D721Med (cell line): Measurements from ENCODE around the gene ASB7.
"Not testable (repeated sequence)": the region's sequence is repeated elsewhere in the genome, so short reads cannot be mapped to it uniquely, and the experiment has no call there.

Source experiments
- DNase-seq: peaks from one replicate; pipeline ENCODE4 v3.0.0; 2011; ENCODE audit warnings: low spot score; ENCODE audit not compliant: insufficient read length
- FAIRE-seq: peaks from 2 replicates; lab custom pipeline; 2011; peaks lifted over from hg19 to GRCh38; lab: Jason Lieb, UNC
- CTCF ChIP-seq: IDR thresholded peaks from 2 replicates; pipeline ENCODE4 v1.5.1; 2012; ENCODE audit warnings: mild to moderate bottlenecking, control low read depth; ENCODE audit not compliant: insufficient read depth; ENCODE audit errors: missing control alignments

ASB7 gene

GRCh38 chr15:100588638-100589242 is 13.6 kb upstream of the ASB7 start:
- FAIRE-seq (no peak), DNase-seq (no peak)
- TF ChIP-seq CTCF, result no peak

GRCh38 chr15:100591163-100591562 is 11.2 kb upstream of the ASB7 start:
- DNase-seq, FAIRE-seq: not testable (repeated sequence)

DNA sequence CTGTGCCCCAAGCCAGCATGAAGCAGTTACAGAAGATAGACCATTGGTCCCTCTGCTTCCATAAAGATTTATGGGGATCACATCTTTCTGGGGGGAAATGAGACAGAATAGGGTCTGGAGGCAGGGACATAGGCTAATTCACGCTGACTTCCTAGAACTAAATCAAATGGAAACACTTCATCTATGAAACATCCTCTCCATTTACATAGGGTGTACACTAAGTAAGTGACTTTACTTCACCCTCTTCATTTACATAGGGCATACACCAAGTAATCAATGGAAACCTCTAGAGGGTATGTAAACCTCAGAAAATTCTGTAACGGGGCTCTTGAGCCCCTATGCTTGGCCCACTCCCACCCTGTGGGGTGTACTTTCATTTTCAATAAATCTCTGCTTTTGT is 10.6 kb upstream of the ASB7 start:
- DNase-seq (no peak), FAIRE-seq (no peak)
- no peak for TF ChIP-seq CTCF

DNA sequence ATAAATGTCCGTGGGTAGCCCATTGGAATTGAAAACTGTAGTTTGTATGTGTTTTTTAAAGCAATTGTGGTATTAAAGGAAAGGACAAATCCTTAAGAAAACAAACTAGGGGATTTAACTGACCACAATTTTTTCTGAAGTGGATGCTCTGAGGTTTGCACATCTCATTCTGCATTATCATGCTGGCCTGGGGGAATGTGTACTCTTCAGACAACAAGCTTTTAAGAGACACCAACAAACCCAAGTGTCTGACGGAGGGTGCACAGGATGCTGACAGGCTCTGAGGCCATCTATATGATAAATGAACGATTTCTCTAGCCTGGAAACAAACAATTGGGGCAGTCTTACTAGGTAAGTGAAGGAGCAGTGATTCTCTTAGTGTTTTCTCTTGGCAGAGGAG is 9.5 kb upstream of the ASB7 start:
- FAIRE-seq (no peak), DNase-seq (no peak)
- no peak for TF ChIP-seq CTCF

DNA sequence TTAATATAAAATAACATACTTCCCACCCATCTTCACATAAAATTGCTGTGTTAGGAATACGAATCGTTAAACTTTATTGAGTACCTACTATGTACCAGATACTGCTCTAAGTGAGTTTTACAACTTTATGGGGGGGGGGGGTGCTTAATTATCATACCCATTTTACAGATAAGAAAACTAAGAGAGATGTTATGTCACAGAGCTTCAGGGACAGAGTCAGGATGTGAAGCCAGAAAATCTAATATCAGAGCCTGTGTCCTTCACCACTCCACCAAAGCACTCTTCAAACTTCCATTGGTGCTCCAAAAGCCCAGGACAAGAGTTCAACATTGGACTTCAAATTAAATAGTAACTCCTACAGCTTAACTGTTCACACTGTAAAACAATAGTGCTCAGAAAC is 9.0 kb upstream of the ASB7 start:
- no peak for FAIRE-seq
- no peak for TF ChIP-seq CTCF
- DNase-seq, result no peak

DNA sequence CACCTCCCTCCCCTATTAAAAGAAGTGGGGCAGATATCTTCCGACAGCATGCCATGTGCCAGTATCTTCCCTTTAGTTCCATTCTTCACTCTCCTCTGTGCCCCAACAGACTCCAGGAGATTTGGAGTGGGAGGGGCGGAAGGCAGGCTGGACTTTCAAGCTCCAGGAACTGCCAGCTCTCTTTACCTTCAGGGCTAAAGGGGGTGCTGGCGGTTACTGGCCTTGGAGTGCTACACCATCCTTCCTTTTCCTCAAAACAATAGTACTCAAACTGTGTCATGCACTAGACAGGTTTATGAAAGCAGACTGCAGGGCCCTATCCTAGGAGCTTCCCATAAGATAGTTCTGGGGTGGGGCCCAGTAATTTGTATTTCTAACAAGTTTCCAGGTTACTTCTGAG is 6.4 kb upstream of the ASB7 start:
- no peak for FAIRE-seq
- TF ChIP-seq CTCF, result no peak

DNA sequence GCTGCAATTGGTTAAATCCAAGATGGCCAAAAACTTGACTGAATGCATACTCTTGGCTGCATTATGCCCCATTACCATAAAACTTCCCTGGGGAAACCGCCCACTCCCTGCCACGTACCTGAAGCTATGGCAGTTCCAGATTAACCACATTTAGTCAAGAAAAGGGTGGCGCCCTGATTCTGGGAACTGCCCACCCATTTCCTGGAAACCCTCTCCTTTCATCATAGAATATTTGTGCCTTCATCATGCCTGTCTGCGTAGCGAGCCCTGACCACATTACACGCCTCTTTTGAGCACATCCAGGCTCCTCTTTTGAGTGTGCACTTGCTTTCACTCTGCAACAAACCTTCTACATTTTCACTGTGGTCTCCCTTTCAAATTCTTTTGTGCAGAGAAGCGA is 5.6 kb upstream of the ASB7 start:
- FAIRE-seq (no peak), DNase-seq (no peak)
- TF ChIP-seq CTCF, result no peak

More for the DNA sequence above, 6.4 kb upstream of the ASB7 start:
- no peak for DNase-seq

DNA sequence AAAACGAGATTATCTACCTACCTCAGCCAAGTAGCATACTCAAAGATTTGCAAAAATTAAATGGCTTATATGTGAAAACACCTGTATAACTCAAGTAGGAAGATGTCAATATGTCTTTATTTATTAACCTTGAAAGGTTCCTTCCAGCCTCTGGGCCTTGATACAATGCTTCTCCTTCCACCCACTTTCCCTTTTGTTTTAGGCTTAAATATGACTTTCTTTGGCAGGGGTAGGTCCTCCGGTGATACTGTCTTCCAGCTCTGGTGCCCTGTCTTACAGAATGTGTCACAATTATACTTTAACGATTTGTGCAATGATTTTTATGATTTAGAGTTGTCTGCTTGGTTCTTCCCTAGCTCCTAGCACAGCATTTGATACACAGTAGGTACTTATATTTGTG is 4.5 kb upstream of the ASB7 start:
- FAIRE-seq, result no peak
- no peak for TF ChIP-seq CTCF

More for the DNA sequence above, 4.5 kb upstream of the ASB7 start:
- no peak for DNase-seq
